ENCODE measurements around the gene TTC39C.
A peak's percentile ranks its signal among the peaks of the same experiment; 100 is the strongest.

Gene TTC39C

GRCh38 chr18:24170360-24170759 lies 155.8 kb downstream of the TTC39C start:
- TF ChIP-seq, protein P1, sequence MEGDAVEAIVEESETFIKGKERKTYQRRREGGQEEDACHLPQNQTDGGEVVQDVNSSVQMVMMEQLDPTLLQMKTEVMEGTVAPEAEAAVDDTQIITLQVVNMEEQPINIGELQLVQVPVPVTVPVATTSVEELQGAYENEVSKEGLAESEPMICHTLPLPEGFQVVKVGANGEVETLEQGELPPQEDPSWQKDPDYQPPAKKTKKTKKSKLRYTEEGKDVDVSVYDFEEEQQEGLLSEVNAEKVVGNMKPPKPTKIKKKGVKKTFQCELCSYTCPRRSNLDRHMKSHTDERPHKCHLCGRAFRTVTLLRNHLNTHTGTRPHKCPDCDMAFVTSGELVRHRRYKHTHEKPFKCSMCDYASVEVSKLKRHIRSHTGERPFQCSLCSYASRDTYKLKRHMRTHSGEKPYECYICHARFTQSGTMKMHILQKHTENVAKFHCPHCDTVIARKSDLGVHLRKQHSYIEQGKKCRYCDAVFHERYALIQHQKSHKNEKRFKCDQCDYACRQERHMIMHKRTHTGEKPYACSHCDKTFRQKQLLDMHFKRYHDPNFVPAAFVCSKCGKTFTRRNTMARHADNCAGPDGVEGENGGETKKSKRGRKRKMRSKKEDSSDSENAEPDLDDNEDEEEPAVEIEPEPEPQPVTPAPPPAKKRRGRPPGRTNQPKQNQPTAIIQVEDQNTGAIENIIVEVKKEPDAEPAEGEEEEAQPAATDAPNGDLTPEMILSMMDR (IDR thresholded peaks at IDR 0.05; ENCODE audit: borderline replicate concordance, control extremely low read depth, extremely low read depth, insufficient read depth, missing control alignments), result no peak

DNA sequence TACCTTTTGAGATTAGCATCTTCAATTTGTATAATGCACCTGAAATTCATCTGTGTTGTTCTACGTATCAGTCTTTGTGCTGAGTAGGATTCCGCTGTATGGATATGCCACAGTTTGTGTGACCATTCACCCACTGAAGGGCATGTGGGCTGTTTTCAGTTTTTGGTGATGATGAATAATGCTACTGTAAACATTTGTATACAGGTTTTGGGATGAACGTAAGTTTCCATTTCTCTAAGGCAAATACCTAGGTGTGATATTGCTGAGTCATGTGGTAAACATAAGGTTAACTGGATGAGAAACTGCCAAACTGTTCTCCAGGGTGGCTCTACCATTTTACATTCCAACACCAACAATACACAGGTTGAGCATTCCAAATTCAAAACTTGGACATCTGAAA lies 159.4 kb downstream of the TTC39C start:
- TF ChIP-seq, protein P1 (IDR thresholded peaks at IDR 0.05; ENCODE audit: borderline replicate concordance, control extremely low read depth, extremely low read depth, insufficient read depth, missing control alignments), result no peak
- no peak for DNase-seq (ENCODE audit: low spot score)
- in situ Hi-C loops (cut with MboI; ENCODE audit: low sequenced_read_pairs, unreplicated experiment), result no loop called here

More at GRCh38 chr18:24170360-24170759, 155.8 kb downstream of the TTC39C start:
- in situ Hi-C loops (cut with MboI; ENCODE audit: low sequenced_read_pairs, unreplicated experiment), result no loop called here
- DNase-seq (ENCODE audit: low spot score), result no peak

- peak; percentile 72 for DNase-seq (ENCODE audit: low spot score)
- in situ Hi-C loops (cut with MboI; ENCODE audit: low sequenced_read_pairs, unreplicated experiment), result loop anchor here (25.0 kb wide), 1 partner anchor 90 kb away; no protein-coding TSS in a partner anchor
- TF ChIP-seq, protein P1 (IDR thresholded peaks at IDR 0.05; ENCODE audit: borderline replicate concordance, control extremely low read depth, extremely low read depth, insufficient read depth, missing control alignments), result peak; percentile 62
Observed at GRCh38 chr18:24176727-24177416, 162.3 kb downstream of the TTC39C start.

DNA sequence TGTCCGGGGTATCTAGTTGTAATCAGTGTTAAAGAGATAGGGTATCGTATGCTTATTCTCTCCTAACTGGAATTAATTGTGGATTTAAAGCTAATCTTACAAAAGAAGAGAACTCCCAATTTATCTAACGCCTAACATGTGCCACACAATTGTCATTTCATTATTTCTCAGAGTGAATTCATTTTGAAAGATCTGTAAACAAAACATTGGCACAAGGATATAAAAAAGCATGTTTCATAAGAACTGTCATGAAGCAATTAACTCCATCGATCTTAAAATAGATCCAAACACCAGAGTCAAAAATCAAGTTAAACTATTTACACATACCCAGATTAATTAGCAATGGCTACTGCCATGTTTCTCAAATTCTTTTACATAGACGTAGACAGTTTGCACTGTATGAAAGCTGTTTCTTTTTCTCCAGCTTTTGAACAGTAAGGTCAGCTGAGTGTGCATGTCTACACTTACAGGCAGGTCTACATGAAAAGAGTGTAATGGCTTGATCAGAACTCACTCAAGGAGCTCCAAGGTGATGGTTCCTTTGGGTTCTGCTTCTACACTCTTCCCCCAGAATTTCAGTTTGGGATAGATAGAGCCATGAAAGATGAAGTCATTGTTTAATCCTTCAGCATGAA lies 163.1 kb downstream of the TTC39C start:
- TF ChIP-seq, protein P1 (IDR thresholded peaks at IDR 0.05; ENCODE audit: borderline replicate concordance, control extremely low read depth, extremely low read depth, insufficient read depth, missing control alignments), result no peak
- in situ Hi-C loops (cut with MboI; ENCODE audit: low sequenced_read_pairs, unreplicated experiment), result loop anchor here (25.0 kb wide), 1 partner anchor 90 kb away; no protein-coding TSS in a partner anchor
- DNase-seq (ENCODE audit: low spot score), result no peak

DNA sequence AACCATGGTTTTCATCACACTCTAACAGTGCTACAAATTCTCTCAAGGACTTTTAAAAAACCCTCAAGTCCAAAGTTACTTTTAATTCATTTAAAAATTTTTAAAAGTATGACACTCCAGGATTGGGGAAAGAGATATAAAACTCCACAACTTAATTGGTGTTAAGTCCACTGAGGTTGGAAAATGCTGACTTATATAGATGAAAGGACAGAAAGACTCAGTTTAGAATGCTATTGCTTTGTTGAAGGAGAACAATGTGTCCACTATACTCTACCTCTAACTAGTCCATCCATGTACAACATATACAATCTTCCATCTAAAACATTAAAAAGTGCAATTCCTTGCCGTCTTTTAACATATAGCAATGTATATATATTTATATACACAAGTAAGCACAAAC lies 165.5 kb downstream of the TTC39C start:
- in situ Hi-C loops (cut with MboI; ENCODE audit: low sequenced_read_pairs, unreplicated experiment), result loop anchor here (25.0 kb wide), 1 partner anchor 93 kb away; no protein-coding TSS in a partner anchor
- DNase-seq (ENCODE audit: low spot score), result no peak
- TF ChIP-seq, protein P1 (IDR thresholded peaks at IDR 0.05; ENCODE audit: borderline replicate concordance, control extremely low read depth, extremely low read depth, insufficient read depth, missing control alignments), result no peak

- in situ Hi-C loops (cut with MboI; ENCODE audit: low sequenced_read_pairs, unreplicated experiment), result loop anchor here (25.0 kb wide), 1 partner anchor 95 kb away; no protein-coding TSS in a partner anchor
- TF ChIP-seq, protein P1 (IDR thresholded peaks at IDR 0.05; ENCODE audit: borderline replicate concordance, control extremely low read depth, extremely low read depth, insufficient read depth, missing control alignments), result no peak
- no peak for DNase-seq (ENCODE audit: low spot score)
Observed at GRCh38 chr18:24181806-24182205, 167.3 kb downstream of the TTC39C start.
